Endothelial cell of umbilical vein (primary cell): ENCODE results near the gene NCAPG2. TPM values are rescaled to one million over a fixed set of nuclear protein-coding genes. Genes with fewer than 3 reads are reported as not detected.

ENCODE experiments used
- BruUV-seq: library from RNA; stranded (reverse); fragments of 400-500 nt; replicated peaks from 2 replicates; lab custom pipeline; 2021; lab: Mats Ljungman, UMichigan
- CTCF ChIA-PET: fragments of 300-600, 350-600 bp; sonication (Branson Sonifier 250); formaldehyde crosslinking; loops from one replicate; lab custom pipeline; 2021; ENCODE audit warnings: antibody characterized with exemption, inconsistent platforms; lab: Charles Lee
- POLR2A ChIA-PET: fragments of 300-600, 350-600 bp; sonication (Branson Sonifier 250); formaldehyde crosslinking; loops from one replicate; lab custom pipeline; 2021; ENCODE audit warnings: antibody characterized with exemption, inconsistent platforms; lab: Charles Lee
- DNase-seq: peaks from one replicate; pipeline ENCODE4 v3.0.0-alpha.2; 2011; ENCODE audit warnings: low read depth, low spot score
- FAIRE-seq: peaks from 2 replicates; lab custom pipeline; 2011; peaks lifted over from hg19 to GRCh38; lab: Jason Lieb, UNC
- H2AFZ ChIP-seq: 2 replicates; pipeline ENCODE4 v1.6.0; 2012; ENCODE audit warnings: low read depth, low read length, control low read depth, inconsistent platforms
- H3K27ac ChIP-seq: 2 replicates; pipeline ENCODE4 v1.5.1; 2011; ENCODE audit warnings: low read depth, mild to moderate bottlenecking, control low read depth, low read length, moderate library complexity; ENCODE audit not compliant: insufficient read depth
- H3K27me3 ChIP-seq, 2 experiments: 2 replicates each; pipeline versions ENCODE4 v1.6.0 to v1.6.1; 2011; ENCODE audit warnings: low read length in 2 of 2, mixed read lengths in 1 of 2; ENCODE audit not compliant: control insufficient read depth in 2 of 2, insufficient read depth in 2 of 2
- H3K36me3 ChIP-seq, 2 experiments: 2 replicates in 1 of 2; 3 replicates in 1 of 2; pipeline ENCODE4 v1.5.1; 2011; ENCODE audit warnings: low read length in 2 of 2, mild to moderate bottlenecking in 1 of 2, moderate library complexity in 1 of 2; ENCODE audit not compliant: control insufficient read depth in 2 of 2, insufficient read depth in 2 of 2; ENCODE audit errors: extremely low read depth in 1 of 2
- H3K4me1 ChIP-seq: 3 replicates; pipeline ENCODE4 v1.5.1; 2011; ENCODE audit warnings: mild to moderate bottlenecking, low read length; ENCODE audit not compliant: control insufficient read depth, insufficient read depth; ENCODE audit errors: extremely low read depth
- H3K4me2 ChIP-seq: 2 replicates; pipeline ENCODE4 v1.6.1; 2011; ENCODE audit warnings: low read length, control low read depth, mixed read lengths; ENCODE audit not compliant: insufficient read depth
- H3K4me3 ChIP-seq, 3 experiments: fragments of 200-600 bp in 1 of 3; sonication (generic), shearing (Covaris generic) in 1 of 3; replicated peaks in 1 of 3; 2 replicates each; pipeline ENCODE4 v1.5.1; 2011 to 2016; ENCODE audit warnings: control low read depth in 3 of 3, low read length in 3 of 3, mild to moderate bottlenecking in 2 of 3, inconsistent platforms in 1 of 3, low read depth in 1 of 3, moderate library complexity in 1 of 3; ENCODE audit not compliant: insufficient read depth in 1 of 3
- H3K79me2 ChIP-seq: 2 replicates; pipeline ENCODE4 v1.6.0; 2012; ENCODE audit warnings: low read length, inconsistent platforms; ENCODE audit not compliant: control insufficient read depth, insufficient read depth
- H3K9ac ChIP-seq: replicated peaks from 2 replicates; pipeline ENCODE3; 2011; ENCODE audit warnings: low read length, control low read depth; ENCODE audit not compliant: insufficient read depth; ENCODE audit errors: extremely low read depth
- H3K9me1 ChIP-seq: replicated peaks from 3 replicates; pipeline ENCODE4 v1.6.0; 2011; ENCODE audit warnings: mild to moderate bottlenecking, low read length; ENCODE audit not compliant: control insufficient read depth, insufficient read depth; ENCODE audit errors: extremely low read depth
- H3K9me3 ChIP-seq: replicated peaks from 2 replicates; pipeline ENCODE4 v1.5.1; 2012; ENCODE audit warnings: low read length, inconsistent platforms; ENCODE audit not compliant: control insufficient read depth, insufficient read depth
- H4K20me1 ChIP-seq: replicated peaks from 2 replicates; pipeline ENCODE3; 2011; ENCODE audit warnings: mild to moderate bottlenecking, low read length; ENCODE audit not compliant: control insufficient read depth, insufficient read depth; ENCODE audit errors: extremely low read depth
- EZH2 ChIP-seq: IDR thresholded peaks from 2 replicates; pipeline ENCODE4 v1.6.1; 2012; ENCODE audit warnings: borderline replicate concordance, low read depth, mild to moderate bottlenecking, moderate library complexity, low read length, inconsistent platforms; ENCODE audit not compliant: severe bottlenecking
- FOS ChIP-seq: IDR thresholded peaks from 2 replicates; pipeline ENCODE4 v1.6.1; 2011; ENCODE audit warnings: mild to moderate bottlenecking, low read length, moderate library complexity, borderline replicate concordance; ENCODE audit not compliant: insufficient read depth
- GATA2 ChIP-seq: IDR thresholded peaks from 2 replicates; pipeline ENCODE4 v1.7.0; 2011; ENCODE audit warnings: low read depth, mild to moderate bottlenecking, moderate library complexity, mixed read lengths, low read length; ENCODE audit not compliant: insufficient read length, insufficient read depth
- JUN ChIP-seq: IDR thresholded peaks from 2 replicates; pipeline ENCODE4 v1.6.1; 2011; ENCODE audit warnings: borderline replicate concordance, low read depth; ENCODE audit not compliant: insufficient read length, insufficient read depth
- MYC ChIP-seq: IDR thresholded peaks from one replicate; pipeline ENCODE4 v1.6.1; 2011; ENCODE audit warnings: mild to moderate bottlenecking, low read depth, low read length
- POLR2AphosphoS5 ChIP-seq: IDR thresholded peaks from 2 replicates; pipeline ENCODE4 v1.6.1; 2012; ENCODE audit warnings: low read depth, mild to moderate bottlenecking, control low read depth, low read length, moderate library complexity; ENCODE audit not compliant: insufficient read depth
- dilution Hi-C: fragments of 300-500 bp; cut with MboI; formaldehyde crosslinking; loops from one replicate; pipeline ENCODE4 v1.15.0; 2019; ENCODE audit warnings: low sequenced_read_pairs; ENCODE audit not compliant: extremely low pct_ligation_motif_present
- intact Hi-C: fragments of 100-400 bp; cut with micrococcal nuclease; formaldehyde crosslinking; loops from one replicate; pipeline ENCODE4 v1.10.0; 2022
- polyA plus RNA-seq, 4 experiments: library from polyadenylated mRNA; depleted of rRNA in 3 of 4; stranded (reverse) in 3 of 4; unstranded in 1 of 4; fragments of >200 nt; gene quantifications; 2 replicates each; pipeline versions ENCODE4 v1.2.1 to v1.2.3, GENCODE V29; 2011 to 2012; ENCODE audit warnings: missing spikeins in 1 of 4
- total RNA-seq: library from RNA; stranded (reverse); gene quantifications from 2 replicates; pipeline ENCODE4 v1.2.3, GENCODE V29; 2021
- TF ChIP-seq, protein P1 (sequence below), 2 donors: IDR thresholded peaks; 1 replicate in 1 of 2; 2 replicates in 1 of 2; pipeline ENCODE4 v1.5.1; 2011; ENCODE audit warnings: low read length in 2 of 2, mild to moderate bottlenecking in 2 of 2, moderate library complexity in 2 of 2, control low read depth in 1 of 2, inconsistent platforms in 1 of 2, low read depth in 1 of 2; ENCODE audit not compliant: insufficient read depth in 1 of 2; ENCODE audit errors: extremely low read depth in 1 of 2
- TF ChIP-seq, protein P2 (sequence below): IDR thresholded peaks from 2 replicates; pipeline ENCODE4 v1.6.1; 2011; ENCODE audit not compliant: insufficient read depth, insufficient read length

Gene NCAPG2
- total and polyA plus RNA-seq, 2 donors (not counting 3 experiments of a cell fraction or from before 2014, with no cell fraction given) = 19.2 to 62.3 TPM

DNA sequence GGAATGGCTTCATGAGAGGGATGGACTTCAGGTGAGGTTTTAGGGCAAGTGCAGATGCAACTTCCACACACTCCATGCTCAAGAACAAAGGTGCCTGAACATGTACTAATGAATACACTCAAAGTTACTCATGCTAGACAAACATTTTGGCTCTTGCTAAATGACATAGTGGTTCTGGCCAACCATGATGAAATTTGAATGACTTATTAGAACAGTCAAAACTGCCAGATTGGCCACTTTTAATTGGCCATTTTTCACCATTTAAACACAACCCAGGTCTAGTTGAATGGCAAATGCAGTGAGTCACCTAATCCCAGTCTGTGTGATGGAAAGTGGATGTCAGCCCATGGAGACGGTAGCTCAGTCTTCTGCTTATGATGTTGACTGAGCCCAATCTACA, 112.1 kb downstream of the NCAPG2 start:
- H3K9me1 ChIP-seq = no peaks in the 10 kb centered on the region
- no peak overlapping the region for H3K9ac ChIP-seq
- no peak overlapping the region for H2AFZ ChIP-seq
- FAIRE-seq (no peak), DNase-seq (no peak)
- no peak overlapping the region for H3K4me3 ChIP-seq
- POLR2A ChIA-PET = no interaction called here
- H3K36me3 ChIP-seq = no peaks in the 10 kb centered on the region
- H3K79me2 ChIP-seq = no peaks in the 10 kb centered on the region
- dilution Hi-C loops (no loop called here), intact Hi-C loops (no loop called here)
- H3K4me1 ChIP-seq = no peaks in the 10 kb centered on the region
- H3K27me3 ChIP-seq = peaks cover 3 to 9% of the 10 kb centered on the region in 2 experiments
- H3K27ac ChIP-seq = no peak overlapping the region
- CTCF ChIA-PET = no interaction called here
- no peaks in the 10 kb centered on the region for H3K9me3 ChIP-seq
- no peak for TF ChIP-seq EZH2
- TF ChIP-seq JUN = no peak
- no peak for TF ChIP-seq FOS
- TF ChIP-seq POLR2AphosphoS5 = no peak
- TF ChIP-seq, protein P1, sequence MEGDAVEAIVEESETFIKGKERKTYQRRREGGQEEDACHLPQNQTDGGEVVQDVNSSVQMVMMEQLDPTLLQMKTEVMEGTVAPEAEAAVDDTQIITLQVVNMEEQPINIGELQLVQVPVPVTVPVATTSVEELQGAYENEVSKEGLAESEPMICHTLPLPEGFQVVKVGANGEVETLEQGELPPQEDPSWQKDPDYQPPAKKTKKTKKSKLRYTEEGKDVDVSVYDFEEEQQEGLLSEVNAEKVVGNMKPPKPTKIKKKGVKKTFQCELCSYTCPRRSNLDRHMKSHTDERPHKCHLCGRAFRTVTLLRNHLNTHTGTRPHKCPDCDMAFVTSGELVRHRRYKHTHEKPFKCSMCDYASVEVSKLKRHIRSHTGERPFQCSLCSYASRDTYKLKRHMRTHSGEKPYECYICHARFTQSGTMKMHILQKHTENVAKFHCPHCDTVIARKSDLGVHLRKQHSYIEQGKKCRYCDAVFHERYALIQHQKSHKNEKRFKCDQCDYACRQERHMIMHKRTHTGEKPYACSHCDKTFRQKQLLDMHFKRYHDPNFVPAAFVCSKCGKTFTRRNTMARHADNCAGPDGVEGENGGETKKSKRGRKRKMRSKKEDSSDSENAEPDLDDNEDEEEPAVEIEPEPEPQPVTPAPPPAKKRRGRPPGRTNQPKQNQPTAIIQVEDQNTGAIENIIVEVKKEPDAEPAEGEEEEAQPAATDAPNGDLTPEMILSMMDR (IDR thresholded peaks at IDR 0.05; ENCODE audit: extremely low read depth in 1 of 2, insufficient read depth in 1 of 2, low read depth in 1 of 2, low read length in 2 of 2) = no peak
- TF ChIP-seq, protein P2, sequence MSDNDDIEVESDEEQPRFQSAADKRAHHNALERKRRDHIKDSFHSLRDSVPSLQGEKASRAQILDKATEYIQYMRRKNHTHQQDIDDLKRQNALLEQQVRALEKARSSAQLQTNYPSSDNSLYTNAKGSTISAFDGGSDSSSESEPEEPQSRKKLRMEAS = no peak
- TF ChIP-seq GATA2 = no peak
- no peak for TF ChIP-seq MYC
- no TSS peak for BruUV-seq
- no peak overlapping the region for H3K4me2 ChIP-seq
- no peaks in the 10 kb centered on the region for H4K20me1 ChIP-seq
